Heart left ventricle (tissue), 16 donors: ENCODE results near the gene SCFD1. TPM values are rescaled to one million over a fixed set of nuclear protein-coding genes. Genes with fewer than 3 reads are reported as not detected.

Experiments used
- ATAC-seq, 4 donors: fragments of 200-7000 bp; cut with Tn5 transposase; one replicate each; pipeline ENCODE4 v1.9.1; 2020 to 2022; ENCODE audit warnings: moderate library complexity in 4 of 4, mild to moderate bottlenecking in 3 of 4, moderate number of reproducible peaks in 1 of 4
- DNase-seq, 5 donors: peaks; one replicate each; pipeline ENCODE4 v3.0.0-alpha.2; 2020
- H3K27ac ChIP-seq, 12 donors: fragments of 200-600 bp; sonication (generic) in 4 of 12; one replicate each; pipeline versions ENCODE4 v1.5.0 to v1.8.0; 2016 to 2022; ENCODE audit warnings: mild to moderate bottlenecking in 2 of 12
- H3K27me3 ChIP-seq, 9 donors: fragments of 200-600 bp; sonication (generic) in 2 of 9; one replicate each; pipeline versions ENCODE4 v1.5.1 to v1.8.0; 2016 to 2022; ENCODE audit warnings: mild to moderate bottlenecking in 3 of 9
- H3K36me3 ChIP-seq, 9 donors: fragments of 200-600 bp; sonication (generic) in 2 of 9; one replicate each; pipeline versions ENCODE4 v1.5.0 to v1.8.0; 2018 to 2022; ENCODE audit warnings: mild to moderate bottlenecking in 2 of 9
- H3K4me1 ChIP-seq, 12 donors: fragments of 200-600 bp; sonication (generic) in 4 of 12; one replicate each; pipeline versions ENCODE4 v1.5.0 to v1.8.0; 2016 to 2022; ENCODE audit warnings: mild to moderate bottlenecking in 3 of 12
- H3K4me3 ChIP-seq, 12 donors: fragments of 200-600 bp; sonication (generic) in 4 of 12; one replicate each; pipeline versions ENCODE4 v1.5.0 to v1.8.0; 2017 to 2022; ENCODE audit warnings: mild to moderate bottlenecking in 9 of 12, moderate library complexity in 4 of 12
- H3K9me3 ChIP-seq, 12 donors: fragments of 200-600 bp; sonication (generic) in 4 of 12; one replicate each; pipeline versions ENCODE4 v1.5.0 to v1.8.0; 2016 to 2022; ENCODE audit warnings: mild to moderate bottlenecking in 1 of 12
- POLR2A ChIP-seq, 2 donors: fragments of 450-650 bp; IDR thresholded peaks; one replicate each; pipeline ENCODE4 v1.6.1; 2017; ENCODE audit warnings: antibody characterized with exemption in 2 of 2, mild to moderate bottlenecking in 2 of 2, moderate library complexity in 2 of 2
- WGBS, 4 donors: extraction: QIAGEN DNeasy Blood & Tissue Kit in 2 of 4; methylation state at CpG; one replicate each; pipeline versions ENCODE4 v1.1.5 to v1.1.7; 2013 to 2018; 5-methylcytosine and 5-hydroxymethylcytosine counted together
- intact Hi-C, 10 donors: fragments of 100-400 bp; cut with DNase I; formaldehyde crosslinking; loops; one replicate each; pipeline versions ENCODE4 v1.11.1 to v1.14.2; 2022
- polyA plus RNA-seq, 2 donors: library from polyadenylated mRNA; stranded (reverse); fragments of 200-250 nt; gene quantifications; one replicate each; pipeline ENCODE4 v1.2.3, GENCODE V29; 2013
- total RNA-seq, 9 donors: library from RNA; depleted of rRNA in 2 of 9; stranded (reverse); fragments of >200 nt in 2 of 9; fragmentation: NEBNext Ultra II Directional in 3 of 9; extraction: Animal tissue kit (Norgen Biotek cat#: 25700) in 3 of 9; gene quantifications; one replicate each; pipeline versions ENCODE4 v1.1.0 to v1.2.4, GENCODE V29; 2016 to 2023
- TF ChIP-seq, protein P1 (sequence below), 12 donors: fragments of 200-600 bp; sonication (generic) in 4 of 12; IDR thresholded peaks; one replicate each; pipeline versions ENCODE4 v1.5.0 to v1.8.0; 2018 to 2022; ENCODE audit warnings: antibody characterized with exemption in 12 of 12, mild to moderate bottlenecking in 5 of 12
- donor health status: ischemic (EF 13 %, LVEDD 7.1; RV severe dilation, severe dysfunction).
- donor health status: healthy with polysubstance abuse.
- donor health status: DM: no; HTN: yes; CAD: no.
- donor health status: DM: no; HTN: no; CAD: no.
- donor health status: ischemic (EF 25% LVEDD 6.9; RV normal size, moderate dysfunction).
- donor health status: ischemic (EF 25% LVEDD 5.7; RV mildly dilated, moderate dysfunction).
- donor health status: healthy.
- donor health status: DM: yes; HTN: yes; CAD: no.
- donor health status: ischemic (EF 35%, LVEDD 5.7; RV mildly dilated, moderate dysfunction).
- donor health status: nonischemic (EF 11% LVEDD 7.7; RV severe dilation, severe dysfunction).
- donor health status: DM: yes; HTN: yes; CAD: no.
- donor health status: PGD.
- donor health status: ischemic (EF 29% LVEDD 5.4; RV normal size, mild dysfunction).
- donor health status: nonischemic (EF 23%, LVEDD 6.1; RV moderate dilation, normal function).

Gene SCFD1
- total and polyA plus RNA-seq, 11 donors, result 23.5 to 64.4 (median 41.4) TPM

DNA sequence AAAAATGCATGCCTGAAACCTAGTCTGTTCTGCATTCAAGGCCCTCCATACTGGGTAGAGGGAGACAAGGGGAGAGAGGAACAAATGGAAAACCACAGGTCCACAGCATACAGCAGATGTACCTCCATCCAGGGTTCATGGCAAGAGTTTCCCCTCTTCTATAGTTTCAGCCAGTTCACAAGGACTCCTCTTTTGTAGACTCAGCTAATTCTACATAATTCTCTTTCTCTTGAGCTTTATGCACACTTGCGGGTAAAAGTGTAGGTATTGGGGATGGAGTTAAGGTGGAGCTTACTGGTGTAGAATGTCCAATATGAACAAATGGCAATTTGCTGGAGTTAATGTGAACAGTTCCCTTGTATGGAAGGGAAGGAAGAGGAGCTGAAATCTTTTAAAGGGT is 39.7 kb upstream of the SCFD1 start:
- TF ChIP-seq, protein P1, sequence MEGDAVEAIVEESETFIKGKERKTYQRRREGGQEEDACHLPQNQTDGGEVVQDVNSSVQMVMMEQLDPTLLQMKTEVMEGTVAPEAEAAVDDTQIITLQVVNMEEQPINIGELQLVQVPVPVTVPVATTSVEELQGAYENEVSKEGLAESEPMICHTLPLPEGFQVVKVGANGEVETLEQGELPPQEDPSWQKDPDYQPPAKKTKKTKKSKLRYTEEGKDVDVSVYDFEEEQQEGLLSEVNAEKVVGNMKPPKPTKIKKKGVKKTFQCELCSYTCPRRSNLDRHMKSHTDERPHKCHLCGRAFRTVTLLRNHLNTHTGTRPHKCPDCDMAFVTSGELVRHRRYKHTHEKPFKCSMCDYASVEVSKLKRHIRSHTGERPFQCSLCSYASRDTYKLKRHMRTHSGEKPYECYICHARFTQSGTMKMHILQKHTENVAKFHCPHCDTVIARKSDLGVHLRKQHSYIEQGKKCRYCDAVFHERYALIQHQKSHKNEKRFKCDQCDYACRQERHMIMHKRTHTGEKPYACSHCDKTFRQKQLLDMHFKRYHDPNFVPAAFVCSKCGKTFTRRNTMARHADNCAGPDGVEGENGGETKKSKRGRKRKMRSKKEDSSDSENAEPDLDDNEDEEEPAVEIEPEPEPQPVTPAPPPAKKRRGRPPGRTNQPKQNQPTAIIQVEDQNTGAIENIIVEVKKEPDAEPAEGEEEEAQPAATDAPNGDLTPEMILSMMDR (IDR thresholded peaks at IDR 0.05), result no peak
- no peak for TF ChIP-seq POLR2A (IDR thresholded peaks at IDR 0.05)
- no peak for ATAC-seq
- intact Hi-C loops, result no loop called here
- no peak for DNase-seq
- no peak overlapping the region for H3K4me3 ChIP-seq
- peaks cover 0 to 4% (median 0%) of the 10 kb centered on the region in 12 donors for H3K4me1 ChIP-seq
- H3K27ac ChIP-seq, result no peak overlapping the region
- peaks cover 0 to 20% (median 4%) of the 10 kb centered on the region in 12 donors for H3K9me3 ChIP-seq
- 93 to 100% (median 96%) methylated on average over 1 of the region's 1 CpG for WGBS, 4 donors
- peaks cover 0 to 4% (median 0%) of the 10 kb centered on the region in 9 donors for H3K36me3 ChIP-seq
- no peaks in the 10 kb centered on the region for H3K27me3 ChIP-seq

GRCh38 chr14:30584058-30584630 is 38.0 kb upstream of the SCFD1 start:
- H3K4me1 ChIP-seq, result peaks cover 0 to 3% (median 0%) of the 10 kb centered on the region in 12 donors
- H3K36me3 ChIP-seq, result peaks cover 0 to 14% (median 5%) of the 10 kb centered on the region in 9 donors
- peaks cover 0 to 20% (median 4%) of the 10 kb centered on the region in 12 donors for H3K9me3 ChIP-seq
- no peak for DNase-seq
- H3K27me3 ChIP-seq, result no peaks in the 10 kb centered on the region
- H3K4me3 ChIP-seq, result no peak overlapping the region
- intact Hi-C loops, result no loop called here
- no peak for TF ChIP-seq POLR2A (IDR thresholded peaks at IDR 0.05)
- TF ChIP-seq, protein P1 (IDR thresholded peaks at IDR 0.05), result no peak
- no peak for ATAC-seq
- H3K27ac ChIP-seq, result no peak overlapping the region

- intact Hi-C loops, result no loop called here
- Histone ChIP-seq H3K27ac (no peak overlapping the region), H3K4me1 (peaks cover 0 to 3% (median 0%) of the 10 kb centered on the region in 12 donors), H3K27me3 (no peaks in the 10 kb centered on the region), H3K36me3 (peaks cover 0 to 25% (median 16%) of the 10 kb centered on the region in 9 donors), H3K4me3 (no peak overlapping the region), H3K9me3 (peaks cover 0 to 20% (median 4%) of the 10 kb centered on the region in 12 donors)
- TF ChIP-seq POLR2A (IDR thresholded peaks at IDR 0.05), result no peak
- TF ChIP-seq, protein P1 (IDR thresholded peaks at IDR 0.05), result no peak
- no peak for DNase-seq
- ATAC-seq, result no peak
Measured at GRCh38 chr14:30585204-30585603, 36.9 kb upstream of the SCFD1 start.

DNA sequence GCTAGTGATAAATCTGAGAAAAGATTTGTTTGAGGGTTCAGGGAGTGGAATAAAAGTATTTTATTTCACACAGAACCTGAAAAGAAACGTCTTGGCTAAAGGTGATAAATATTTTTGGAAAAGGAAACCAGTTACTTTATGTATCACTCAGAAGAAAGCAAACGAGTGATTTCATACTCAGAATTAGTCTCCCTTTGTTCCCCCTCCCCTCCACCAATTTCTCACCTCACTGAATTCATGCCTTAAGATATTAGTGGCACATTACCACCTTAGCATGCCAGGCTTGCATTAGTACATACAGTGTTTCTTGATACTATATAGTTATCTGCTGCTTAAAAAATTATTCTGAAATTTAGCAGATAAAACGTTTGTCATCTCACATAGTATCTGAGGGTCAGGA is 35.0 kb upstream of the SCFD1 start:
- ATAC-seq (no peak), DNase-seq (no peak)
- Histone ChIP-seq H3K4me1 (no peaks in the 10 kb centered on the region), H3K36me3 (peaks cover 0 to 39% (median 34%) of the 10 kb centered on the region in 9 donors), H3K27me3 (no peaks in the 10 kb centered on the region), H3K4me3 (no peak overlapping the region), H3K27ac (no peak overlapping the region), H3K9me3 (peaks cover 0 to 20% (median 4%) of the 10 kb centered on the region in 12 donors)
- WGBS, 4 donors, result 68 to 71% (median 69%) methylated on average over 3 of the region's 3 CpGs
- intact Hi-C loops, result no loop called here
- no peak for TF ChIP-seq POLR2A (IDR thresholded peaks at IDR 0.05)

DNA sequence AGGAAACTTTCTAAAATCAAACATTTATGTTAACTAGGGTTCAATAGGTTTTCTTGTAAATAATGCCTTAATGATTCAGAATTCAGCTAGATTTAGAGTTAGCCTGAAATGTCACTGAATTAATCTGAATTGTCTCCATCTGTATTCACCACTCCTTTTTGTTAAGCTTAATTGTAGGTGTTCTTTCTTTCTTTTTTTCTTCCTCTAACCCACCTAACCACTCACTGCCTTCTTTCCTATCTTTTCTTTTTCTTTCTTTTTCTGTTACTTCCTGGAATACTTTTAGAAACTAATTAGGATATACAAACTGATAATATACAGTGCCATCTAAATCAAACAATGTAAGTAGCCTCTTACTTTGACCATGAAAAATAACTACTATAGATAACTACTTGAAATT is 33.2 kb upstream of the SCFD1 start:
- Histone ChIP-seq H3K4me1 (no peaks in the 10 kb centered on the region), H3K9me3 (peaks cover 0 to 19% (median 4%) of the 10 kb centered on the region in 12 donors), H3K36me3 (peaks cover 0 to 56% (median 49%) of the 10 kb centered on the region in 9 donors), H3K4me3 (no peak overlapping the region), H3K27me3 (no peaks in the 10 kb centered on the region), H3K27ac (no peak overlapping the region)
- TF ChIP-seq, protein P1 (IDR thresholded peaks at IDR 0.05), result no peak
- TF ChIP-seq POLR2A (IDR thresholded peaks at IDR 0.05), result no peak
- no peak for ATAC-seq
- no peak for DNase-seq
- intact Hi-C loops, result no loop called here
